OCI-LY3 (cell line): Measurements from ENCODE around the gene ARHGAP10.
"Not testable (repeated sequence)": the region's sequence is repeated elsewhere in the genome, so short reads cannot be mapped to it uniquely, and the experiment has no call there.

Experiments
- CTCF ChIP-seq: fragments of 200-600, 300-600 bp; sonication (generic); IDR thresholded peaks from 2 replicates; pipeline ENCODE4 v1.5.1; 2014; ENCODE audit warnings: antibody characterized with exemption, low read length, low read depth
- EZH2phosphoT487 ChIP-seq: fragments of 200-600 bp; shearing (Covaris generic); IDR thresholded peaks from 2 replicates; pipeline ENCODE4 v1.6.1; 2018; ENCODE audit warnings: antibody characterized with exemption, mixed run types, low read depth

DNA sequence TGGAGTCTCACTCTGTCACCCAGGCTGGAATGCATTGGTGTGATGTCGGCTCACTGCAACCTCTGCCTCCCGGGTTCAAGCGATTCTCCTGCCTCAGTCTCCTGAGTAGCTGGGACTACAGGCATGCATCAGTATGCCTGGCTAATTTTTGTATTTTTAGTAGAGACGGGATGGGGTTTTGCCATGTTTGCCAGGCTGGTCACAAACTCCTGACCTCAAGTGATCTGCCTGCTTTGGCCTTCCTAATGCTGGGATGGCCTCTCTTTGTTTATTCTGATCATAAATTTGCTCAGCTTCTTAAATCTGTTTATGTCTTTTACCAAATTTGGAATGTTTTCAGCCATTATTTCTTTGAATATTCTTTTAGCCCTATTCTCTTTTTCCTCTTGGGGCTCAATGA is 67.2 kb downstream of the ARHGAP10 start:
- not testable (repeated sequence) for TF ChIP-seq CTCF, EZH2phosphoT487
